GM19238 (cell line): ENCODE data around the gene IGF2BP1.
"Not testable (repeated sequence)": the region's sequence is repeated elsewhere in the genome, so short reads cannot be mapped to it uniquely, and the experiment has no call there.

Source experiments
- DNase-seq: peaks from one replicate; pipeline ENCODE4 v3.0.0; 2011; ENCODE audit warnings: low spot score; ENCODE audit not compliant: insufficient read length

The IGF2BP1 gene

DNA sequence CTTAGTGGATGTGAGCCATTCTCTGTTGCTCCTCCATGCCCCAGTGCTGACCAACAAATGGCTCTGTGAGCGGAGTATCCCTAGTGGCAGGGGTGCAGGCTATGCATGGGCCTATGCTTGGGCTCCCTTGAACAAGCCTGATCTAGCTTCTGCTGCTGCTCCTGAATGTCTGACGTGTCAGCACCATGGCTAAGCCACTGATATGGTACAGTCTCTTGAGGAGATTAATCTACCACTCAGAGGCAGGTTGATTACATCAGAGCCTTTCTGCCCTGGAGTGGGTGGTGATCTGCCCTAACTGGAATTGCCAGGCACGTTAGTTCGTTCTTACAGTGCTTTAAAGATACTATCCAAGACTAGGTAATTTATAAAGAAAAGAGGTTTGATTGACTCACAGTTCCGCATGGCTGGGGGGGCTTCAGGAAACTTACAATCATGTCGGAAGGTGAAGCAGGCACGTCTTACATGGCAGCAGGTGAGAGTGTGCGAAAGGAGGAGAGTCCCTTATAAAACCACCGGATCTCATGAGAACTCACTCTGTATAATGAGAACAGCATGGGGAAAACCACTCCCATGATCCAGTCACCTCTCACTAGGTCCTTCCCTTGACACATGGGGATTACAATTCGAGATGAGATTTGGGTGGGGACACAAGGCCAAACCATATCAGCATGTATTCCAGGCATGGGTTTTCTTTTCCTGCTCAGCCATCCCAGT is 93.9 kb downstream of the IGF2BP1 start:
- no peak for DNase-seq

DNA sequence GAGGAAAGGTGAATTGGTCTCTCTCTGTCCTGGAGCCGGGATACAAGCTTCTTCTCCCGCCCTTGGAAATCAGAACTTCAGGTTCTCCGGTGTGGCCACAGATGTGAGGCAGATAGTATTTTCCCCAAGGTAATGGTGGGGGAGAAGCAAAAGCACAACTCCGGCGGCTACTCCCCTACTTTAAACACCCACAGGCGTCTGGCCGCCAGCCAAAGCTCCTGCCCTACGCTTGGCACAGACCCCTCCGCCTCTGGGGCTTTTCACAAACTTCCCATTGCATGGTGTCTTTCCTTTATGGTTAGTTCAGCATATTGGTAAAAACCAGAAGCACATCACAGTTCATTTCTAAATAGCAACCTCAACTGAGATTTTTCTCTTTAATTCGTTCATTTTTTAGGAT is 95.9 kb downstream of the IGF2BP1 start:
- no peak for DNase-seq

DNA sequence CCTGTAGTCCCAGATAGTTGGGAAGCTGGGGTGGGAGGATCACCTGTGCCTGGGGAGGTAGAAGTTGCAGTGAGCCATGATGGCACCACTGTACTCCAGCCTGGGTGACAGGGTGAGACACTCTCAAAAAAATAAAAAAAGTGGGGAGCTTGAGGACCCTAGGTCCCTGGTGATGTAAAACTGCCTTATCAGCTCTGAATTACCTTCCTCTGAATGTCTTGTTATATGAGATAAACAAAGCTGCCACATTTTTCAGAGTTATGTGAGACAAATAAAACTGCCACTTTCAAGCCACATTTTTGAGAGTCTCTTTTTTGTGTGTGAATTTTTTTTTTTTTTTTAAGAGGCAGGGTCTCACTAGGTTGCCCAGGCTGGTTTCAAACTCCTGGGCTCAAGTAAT is 103.4 kb downstream of the IGF2BP1 start:
- no peak for DNase-seq

DNA sequence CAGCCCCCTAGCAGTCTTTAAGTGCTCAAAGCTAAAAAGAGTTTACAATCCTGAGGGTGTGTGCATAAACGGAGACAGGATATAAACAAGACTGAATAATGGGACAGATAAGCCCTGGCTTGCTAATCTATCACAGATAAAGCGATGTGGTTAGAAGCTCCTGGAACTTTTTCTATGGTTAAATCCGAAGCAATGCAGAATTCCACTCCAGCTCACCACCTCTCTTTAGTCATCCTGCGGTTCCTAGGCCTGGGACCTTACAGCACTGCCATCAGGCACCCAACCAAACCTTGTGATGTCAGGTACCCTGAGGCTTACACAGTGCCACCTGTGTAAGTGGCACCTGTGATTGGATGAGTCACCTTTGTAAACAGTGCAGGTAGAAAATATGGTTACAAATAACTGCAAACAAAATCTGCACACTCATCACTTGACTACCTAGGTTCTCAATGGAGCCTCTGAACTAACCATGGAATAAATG is 103.9 kb downstream of the IGF2BP1 start:
- no peak for DNase-seq

DNA sequence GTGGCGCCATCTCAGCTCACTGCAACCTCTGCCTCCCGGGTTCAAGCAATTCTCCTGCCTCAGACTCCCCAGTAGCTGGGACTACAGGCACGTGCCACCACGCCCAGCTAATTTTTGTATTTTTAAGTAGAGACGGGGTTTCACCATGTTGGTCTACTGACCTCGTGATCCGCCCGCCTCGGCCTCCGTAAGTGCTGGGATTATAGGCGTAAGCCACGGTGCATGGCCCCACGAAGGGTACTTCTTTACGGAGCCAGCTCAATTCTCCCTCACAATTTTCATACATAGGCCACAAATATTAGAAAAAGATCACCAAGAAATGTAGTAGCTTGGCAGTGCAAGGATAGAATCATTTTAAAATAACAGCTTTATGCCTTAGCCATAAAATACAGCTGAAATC is 106.2 kb downstream of the IGF2BP1 start:
- DNase-seq = not testable (repeated sequence)

DNA sequence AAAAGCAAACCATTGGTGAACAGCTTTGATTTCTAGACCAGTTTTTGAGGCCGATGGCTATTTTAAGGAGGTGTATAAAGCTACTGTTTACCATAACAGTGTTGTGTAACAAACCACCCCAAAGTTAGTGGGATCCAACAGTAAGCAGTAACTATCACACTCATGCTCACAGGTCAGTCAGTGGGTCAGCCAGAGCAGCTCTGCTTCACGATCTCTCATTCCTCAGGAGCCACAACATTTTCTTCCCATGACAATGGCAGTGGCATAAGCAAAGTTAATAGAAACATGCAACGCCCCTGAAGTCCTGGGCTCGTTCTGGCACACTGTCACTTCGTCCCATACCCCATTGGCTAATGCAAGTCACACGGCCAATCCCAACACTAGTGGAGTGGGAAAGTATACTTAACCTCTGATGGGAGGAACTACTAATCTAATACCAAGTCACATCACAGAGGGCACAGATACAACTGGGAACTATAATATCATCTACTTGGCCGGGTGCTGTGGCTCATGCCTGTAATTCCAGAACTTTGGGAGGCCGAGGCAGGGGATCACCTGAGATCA is 107.4 kb downstream of the IGF2BP1 start:
- DNase-seq = no peak
